ENCODE results near the gene JAG1. TPM values are rescaled to one million over a fixed set of nuclear protein-coding genes. Genes with fewer than 3 reads are reported as not detected.

Gene JAG1
- polyA plus RNA-seq, 3 donors = 0.70 to 6.8 (median 0.85) TPM

DNA sequence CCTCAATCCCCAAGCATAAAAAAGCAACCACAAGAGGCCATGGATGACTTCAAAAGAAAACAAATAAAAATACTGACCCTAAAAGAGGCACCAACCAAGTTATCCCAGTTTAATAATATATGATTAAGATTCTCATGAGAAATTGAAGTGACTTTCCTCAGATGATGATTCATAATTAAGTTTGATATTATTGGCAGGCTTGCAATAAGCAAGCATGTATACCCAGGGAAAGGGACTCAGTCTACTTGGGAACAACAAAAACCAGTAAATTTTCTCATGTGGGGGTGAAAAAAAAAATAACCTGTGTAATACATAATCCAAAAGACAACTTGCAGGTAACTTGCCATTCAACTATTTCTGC is 19.6 kb downstream of the JAG1 start:
- no peaks in the 10 kb centered on the region for H3K9me3 Mint-ChIP-seq
- Histone ChIP-seq H3K4me2 (replicated peaks; ENCODE audit: extremely low read depth, low read length, poor library complexity, severe bottlenecking) (no peak overlapping the region), H2AFZ (ENCODE audit: insufficient read depth, low read depth, low read length, poor library complexity, severe bottlenecking) (no peak overlapping the region), H3K4me3 (replicated peaks in 1 of 3; ENCODE audit: low read depth in 2 of 3, low read length in 3 of 3) (no peak overlapping the region), H3K9me3 (replicated peaks in 1 of 2; ENCODE audit: control insufficient read depth in 1 of 2, insufficient read depth in 1 of 2, low read length in 2 of 2) (no peaks in the 10 kb centered on the region), H3K27ac (ENCODE audit: low read depth in 1 of 2, low read length in 2 of 2) (no peak overlapping the region), H3K9ac (ENCODE audit: insufficient read depth, low read length, poor library complexity, severe bottlenecking) (no peak overlapping the region), H3K79me2 (ENCODE audit: insufficient read depth, low read length) (no peaks in the 10 kb centered on the region), H3K4me1 (ENCODE audit: control insufficient read depth in 1 of 2, insufficient read depth in 2 of 2, low read length in 2 of 2) (no peaks in the 10 kb centered on the region), H3K27me3 (ENCODE audit: control insufficient read depth in 2 of 2, insufficient read depth in 2 of 2, low read length in 2 of 2) (no peaks in the 10 kb centered on the region), H3K36me3 (replicated peaks in 1 of 2; ENCODE audit: control insufficient read depth in 1 of 2, insufficient read depth in 2 of 2, low read length in 2 of 2) (peaks cover 55 to 92% of the 10 kb centered on the region in 2 donors), H4K20me1 (ENCODE audit: insufficient read depth, low read length) (no peaks in the 10 kb centered on the region)
- TF ChIP-seq, protein P1, sequence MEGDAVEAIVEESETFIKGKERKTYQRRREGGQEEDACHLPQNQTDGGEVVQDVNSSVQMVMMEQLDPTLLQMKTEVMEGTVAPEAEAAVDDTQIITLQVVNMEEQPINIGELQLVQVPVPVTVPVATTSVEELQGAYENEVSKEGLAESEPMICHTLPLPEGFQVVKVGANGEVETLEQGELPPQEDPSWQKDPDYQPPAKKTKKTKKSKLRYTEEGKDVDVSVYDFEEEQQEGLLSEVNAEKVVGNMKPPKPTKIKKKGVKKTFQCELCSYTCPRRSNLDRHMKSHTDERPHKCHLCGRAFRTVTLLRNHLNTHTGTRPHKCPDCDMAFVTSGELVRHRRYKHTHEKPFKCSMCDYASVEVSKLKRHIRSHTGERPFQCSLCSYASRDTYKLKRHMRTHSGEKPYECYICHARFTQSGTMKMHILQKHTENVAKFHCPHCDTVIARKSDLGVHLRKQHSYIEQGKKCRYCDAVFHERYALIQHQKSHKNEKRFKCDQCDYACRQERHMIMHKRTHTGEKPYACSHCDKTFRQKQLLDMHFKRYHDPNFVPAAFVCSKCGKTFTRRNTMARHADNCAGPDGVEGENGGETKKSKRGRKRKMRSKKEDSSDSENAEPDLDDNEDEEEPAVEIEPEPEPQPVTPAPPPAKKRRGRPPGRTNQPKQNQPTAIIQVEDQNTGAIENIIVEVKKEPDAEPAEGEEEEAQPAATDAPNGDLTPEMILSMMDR (IDR thresholded peaks at IDR 0.05) = no peak
- H3K27me3 Mint-ChIP-seq (ENCODE audit: low read depth in 3 of 3) = peaks cover 0 to under 1% (median 0%) of the 10 kb centered on the region in 3 donors
- H3K4me3 Mint-ChIP-seq = no peak overlapping the region
- no peaks in the 10 kb centered on the region for H3K4me1 Mint-ChIP-seq
- H3K36me3 Mint-ChIP-seq = peaks cover 82 to 90% of the 10 kb centered on the region in 2 donors
- H3K27ac Mint-ChIP-seq = no peak overlapping the region
- intact Hi-C loops (cut with micrococcal nuclease) = no loop called here
- DNase-seq = no peak

DNA sequence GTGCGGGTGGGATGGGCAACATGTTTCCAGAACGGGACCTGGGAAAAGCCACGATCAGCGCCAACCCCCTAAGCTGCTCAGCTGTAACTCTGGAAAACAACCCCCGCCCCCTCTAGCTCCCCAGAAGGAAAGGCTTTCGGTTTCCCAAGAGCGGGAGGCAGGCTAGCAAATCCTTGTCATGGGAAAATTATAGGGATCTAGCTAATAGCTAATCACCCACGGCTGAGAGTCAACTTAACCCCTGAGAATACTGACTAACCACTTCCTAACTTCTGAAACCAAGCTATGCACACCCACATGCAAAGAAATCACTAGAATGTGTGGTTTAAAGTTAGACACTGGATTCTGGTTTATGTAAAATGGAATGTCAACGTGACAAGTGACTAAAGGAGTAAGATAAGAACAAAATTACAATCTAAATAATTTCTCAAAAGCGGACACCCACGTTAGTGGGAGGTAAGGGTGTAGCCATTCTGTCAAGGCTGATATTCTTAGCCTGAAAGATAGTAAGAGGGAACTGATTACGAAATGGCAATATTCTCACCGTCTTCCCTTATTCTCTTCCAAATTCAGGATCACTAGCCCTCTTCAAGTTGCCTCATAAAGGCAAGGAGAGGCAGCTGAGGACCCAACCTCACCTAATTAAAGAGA is 20.1 kb downstream of the JAG1 start:
- no peak overlapping the region for H3K27ac Mint-ChIP-seq
- peaks cover 87 to 92% of the 10 kb centered on the region in 2 donors for H3K36me3 Mint-ChIP-seq
- no peaks in the 10 kb centered on the region for H3K4me1 Mint-ChIP-seq
- H3K27me3 Mint-ChIP-seq (ENCODE audit: low read depth in 3 of 3) = peaks cover 0 to 1% (median 0%) of the 10 kb centered on the region in 3 donors
- WGBS (ENCODE audit: insufficient coverage) = 0% methylated on average over 1 of the region's 13 CpGs
- no peak overlapping the region for H3K4me2 ChIP-seq (replicated peaks; ENCODE audit: extremely low read depth, low read length, poor library complexity, severe bottlenecking)
- H3K79me2 ChIP-seq (ENCODE audit: insufficient read depth, low read length) = no peaks in the 10 kb centered on the region
- intact Hi-C loops (cut with micrococcal nuclease) = no loop called here
- H3K9me3 Mint-ChIP-seq = no peaks in the 10 kb centered on the region
- H3K9ac ChIP-seq (ENCODE audit: insufficient read depth, low read length, poor library complexity, severe bottlenecking) = no peak overlapping the region
- peaks cover 60 to 93% of the 10 kb centered on the region in 2 donors for H3K36me3 ChIP-seq (replicated peaks in 1 of 2; ENCODE audit: control insufficient read depth in 1 of 2, insufficient read depth in 2 of 2, low read length in 2 of 2)
- H3K4me1 ChIP-seq (ENCODE audit: control insufficient read depth in 1 of 2, insufficient read depth in 2 of 2, low read length in 2 of 2) = no peaks in the 10 kb centered on the region
- H4K20me1 ChIP-seq (ENCODE audit: insufficient read depth, low read length) = no peaks in the 10 kb centered on the region
- H3K9me3 ChIP-seq (replicated peaks in 1 of 2; ENCODE audit: control insufficient read depth in 1 of 2, insufficient read depth in 1 of 2, low read length in 2 of 2) = no peaks in the 10 kb centered on the region
- H3K4me3 ChIP-seq (replicated peaks in 1 of 3; ENCODE audit: low read depth in 2 of 3, low read length in 3 of 3) = no peak overlapping the region
- no peak overlapping the region for H3K27ac ChIP-seq (ENCODE audit: low read depth in 1 of 2, low read length in 2 of 2)
- no peak for DNase-seq
- H3K4me3 Mint-ChIP-seq = no peak overlapping the region
- no peak overlapping the region for H2AFZ ChIP-seq (ENCODE audit: insufficient read depth, low read depth, low read length, poor library complexity, severe bottlenecking)
- no peaks in the 10 kb centered on the region for H3K27me3 ChIP-seq (ENCODE audit: control insufficient read depth in 2 of 2, insufficient read depth in 2 of 2, low read length in 2 of 2)
- TF ChIP-seq, protein P1 (IDR thresholded peaks at IDR 0.05) = no peak
